ENCODE measurements around the gene REV1. TPM values are rescaled to one million over a fixed set of nuclear protein-coding genes. Genes with fewer than 3 reads are reported as not detected.

The REV1 gene
- total and polyA plus RNA-seq, 2 experiments from 2014 or later: 32.9 to 46.7 TPM

- DNase-seq (ENCODE audit: low spot score): no peak
- Histone ChIP-seq H3K36me3 (ENCODE audit: insufficient read depth) (peaks cover 5% of the 10 kb centered on the region; the same call in 1 of the 2 replicates), H3K4me2 (no peak overlapping the region)
Observed at GRCh38 chr2:99433340-99433739, 56.5 kb downstream of the REV1 start.

More at GRCh38 chr2:99433340-99433739, 56.5 kb downstream of the REV1 start:
- no peaks in the 10 kb centered on the region for H3K9me2 ChIP-seq (ENCODE audit: insufficient read depth)
- no peak overlapping the region for H2AFZ ChIP-seq
- TF ChIP-seq STAT1 (IDR thresholded peaks at IDR 0.05; ENCODE audit: unreplicated experiment): no peak
- no peak for TF ChIP-seq ZNF331 (CRISPR knock-in tag; IDR thresholded peaks at IDR 0.05; ENCODE audit: low read depth)
- TF ChIP-seq EZH2phosphoT487 (IDR thresholded peaks at IDR 0.05; ENCODE audit: unreplicated experiment): no peak
- no peak for TF ChIP-seq CREB1 (CRISPR knock-in tag; IDR thresholded peaks at IDR 0.05; ENCODE audit: low read depth)
- TF ChIP-seq CTCF (conservative IDR thresholded peaks at IDR 0.05; ENCODE audit: low read depth in 2 of 2): no peak
- TF ChIP-seq NANOG (IDR thresholded peaks at IDR 0.05; ENCODE audit: borderline replicate concordance): no peak
- TF ChIP-seq POLR2AphosphoS5 (IDR thresholded peaks at IDR 0.05; ENCODE audit: low read depth): no peak
- no peak for TF ChIP-seq EZH2 (IDR thresholded peaks at IDR 0.05; ENCODE audit: low read depth, unreplicated experiment)
- no peak for TF ChIP-seq JUNB (IDR thresholded peaks at IDR 0.05; ENCODE audit: unreplicated experiment)
- TF ChIP-seq REST (IDR thresholded peaks at IDR 0.05; ENCODE audit: unreplicated experiment): no peak
- TF ChIP-seq ZNF114 (CRISPR knock-in tag; IDR thresholded peaks at IDR 0.05): no peak
- TF ChIP-seq ZNF462 (CRISPR knock-in tag; IDR thresholded peaks at IDR 0.05): no peak
- TF ChIP-seq ETS1 (IDR thresholded peaks at IDR 0.05): no peak
- H3K4me3 Mint-ChIP-seq: no peak overlapping the region
- H3K27ac ChIP-seq (ENCODE audit: low read depth): no peak overlapping the region
- ATAC-seq: no peak
- no peaks in the 10 kb centered on the region for H4K20me1 ChIP-seq (replicated peaks; ENCODE audit: insufficient read depth)
- H3F3A ChIP-seq (replicated peaks; ENCODE audit: low read depth): no peaks in the 10 kb centered on the region
- peaks cover 23% of the 10 kb centered on the region for H3K79me2 ChIP-seq (replicated peaks; ENCODE audit: insufficient read depth)
- peaks cover 41% of the 10 kb centered on the region for H3K36me3 Mint-ChIP-seq (ENCODE audit: low read depth)
- H3K9me3 Mint-ChIP-seq: no peaks in the 10 kb centered on the region
- H3K4me1 ChIP-seq (ENCODE audit: insufficient read depth): no peaks in the 10 kb centered on the region; the same call in 1 of the 2 replicates
- no peak overlapping the region for H3K4me3 ChIP-seq
- H3K27me3 Mint-ChIP-seq (ENCODE audit: insufficient read depth, low read depth, poor library complexity): peaks cover 3% of the 10 kb centered on the region
- H3K27me3 ChIP-seq (ENCODE audit: insufficient read depth): no peaks in the 10 kb centered on the region
- H3K4me1 Mint-ChIP-seq: no peaks in the 10 kb centered on the region; the same call in 1 of the 3 replicates
- no peak overlapping the region for H3K27ac Mint-ChIP-seq

All from GM23338 (cell line).